ENCODE results near the gene FAM25G.

FAM25G gene

GRCh38 chr10:47454008-47454779 is 37.3 kb downstream of the FAM25G start:
- no peak for DNase-seq (ENCODE audit: low read depth in 1 of 2, low spot score in 1 of 2)
- no peak overlapping the region for H3K27ac ChIP-seq (replicated peaks)
- no peaks in the 10 kb centered on the region for H3K27me3 ChIP-seq (ENCODE audit: insufficient read depth, poor library complexity, severe bottlenecking)
- no peak overlapping the region for H3K4me3 ChIP-seq (replicated peaks; ENCODE audit: insufficient read depth, low read length)
- no peak for TF ChIP-seq GABPA (IDR thresholded peaks at IDR 0.05; ENCODE audit: low read depth)
- no peak for TF ChIP-seq SPI1 (IDR thresholded peaks at IDR 0.05; ENCODE audit: borderline replicate concordance, low read depth)
- TF ChIP-seq REST (IDR thresholded peaks at IDR 0.05; ENCODE audit: insufficient replicate concordance, low read depth): no peak
- TF ChIP-seq CTCF (IDR thresholded peaks at IDR 0.05; ENCODE audit: insufficient read depth, low read length): no peak
- no peak for TF ChIP-seq POLR2AphosphoS5 (IDR thresholded peaks at IDR 0.05; ENCODE audit: low read depth)

- DNase-seq (ENCODE audit: low read depth in 1 of 2, low spot score in 1 of 2): no peak
- H3K27me3 ChIP-seq (ENCODE audit: insufficient read depth, poor library complexity, severe bottlenecking): no peaks in the 10 kb centered on the region
- no peak overlapping the region for H3K4me3 ChIP-seq (replicated peaks; ENCODE audit: insufficient read depth, low read length)
- TF ChIP-seq REST (IDR thresholded peaks at IDR 0.05; ENCODE audit: insufficient replicate concordance, low read depth) (no peak), SPI1 (IDR thresholded peaks at IDR 0.05; ENCODE audit: borderline replicate concordance, low read depth) (no peak), CTCF (IDR thresholded peaks at IDR 0.05; ENCODE audit: insufficient read depth, low read length) (no peak), GABPA (IDR thresholded peaks at IDR 0.05; ENCODE audit: low read depth) (no peak), POLR2AphosphoS5 (IDR thresholded peaks at IDR 0.05; ENCODE audit: low read depth) (no peak)
- H3K27ac ChIP-seq (replicated peaks): no peak overlapping the region
These were observed 38.1 kb downstream of the FAM25G start for GRCh38 chr10:47453141-47454007.

GRCh38 chr10:47452495-47453140 is 38.9 kb downstream of the FAM25G start:
- no peak for TF ChIP-seq SPI1 (IDR thresholded peaks at IDR 0.05; ENCODE audit: borderline replicate concordance, low read depth)
- no peak for TF ChIP-seq POLR2AphosphoS5 (IDR thresholded peaks at IDR 0.05; ENCODE audit: low read depth)
- no peak for DNase-seq (ENCODE audit: low read depth in 1 of 2, low spot score in 1 of 2)
- no peaks in the 10 kb centered on the region for H3K27me3 ChIP-seq (ENCODE audit: insufficient read depth, poor library complexity, severe bottlenecking)

More at GRCh38 chr10:47452495-47453140, 38.9 kb downstream of the FAM25G start:
- H3K4me3 ChIP-seq (replicated peaks; ENCODE audit: insufficient read depth, low read length): no peak overlapping the region
- H3K27ac ChIP-seq (replicated peaks): no peak overlapping the region
